IMR-90 (cell line): ENCODE measurements around the gene PIGM. TPM values are rescaled to one million over a fixed set of nuclear protein-coding genes. Genes with fewer than 3 reads are reported as not detected.

Experiments
- ATAC-seq: fragments of 200-7000 bp; cut with Tn5 transposase; 2 replicates; pipeline ENCODE4 v1.9.1; 2020; ENCODE audit warnings: low read depth, mild to moderate bottlenecking, moderate library complexity
- BruUV-seq: library from RNA; stranded (reverse); fragments of 400-500 nt; replicated peaks from 2 replicates; lab custom pipeline; 2021; lab: Mats Ljungman, UMichigan
- CTCF ChIA-PET: fragments of 300-600 bp; formaldehyde crosslinking; extraction: SDS; loops from one replicate; lab custom pipeline; 2021; ENCODE audit warnings: antibody characterized with exemption; lab: Yijun Ruan, JAX
- POLR2A ChIA-PET: fragments of 300-600 bp; sonication (Branson Sonifier 250); formaldehyde crosslinking; loops from one replicate; lab custom pipeline; 2022; ENCODE audit warnings: antibody characterized with exemption; ENCODE audit not compliant: unreplicated experiment; lab: Charles Lee
- DNase-seq: peaks from one replicate; pipeline ENCODE4 v3.0.0; 2013
- H2AFZ ChIP-seq: replicated peaks from 2 replicates; pipeline ENCODE3; 2013; ENCODE audit warnings: low read length, mild to moderate bottlenecking; ENCODE audit not compliant: poor library complexity
- H2AK5ac ChIP-seq: 2 replicates; pipeline ENCODE4 v1.6.1; 2013; ENCODE audit warnings: low read depth, low read length, inconsistent platforms
- H2AK9ac ChIP-seq: replicated peaks from 2 replicates; pipeline ENCODE3; 2013; ENCODE audit warnings: mild to moderate bottlenecking, low read depth, low read length, moderate library complexity; ENCODE audit not compliant: poor library complexity
- H2BK120ac ChIP-seq: 2 replicates; pipeline ENCODE4 v1.6.1; 2013; ENCODE audit warnings: low read depth, low read length, inconsistent platforms
- H2BK15ac ChIP-seq: 3 replicates; pipeline ENCODE4 v1.6.1; 2013; ENCODE audit warnings: low read depth, low read length, inconsistent platforms
- H2BK20ac ChIP-seq: 2 replicates; pipeline ENCODE4 v1.6.1; 2013; ENCODE audit warnings: low read depth, mild to moderate bottlenecking, inconsistent platforms, low read length, moderate library complexity
- H2BK5ac ChIP-seq: 2 replicates; pipeline ENCODE4 v1.6.1; 2013; ENCODE audit warnings: mild to moderate bottlenecking, low read depth, low read length, inconsistent platforms; ENCODE audit not compliant: poor library complexity, severe bottlenecking
- H3K14ac ChIP-seq: replicated peaks from 2 replicates; pipeline ENCODE4 v1.6.1; 2013; ENCODE audit warnings: low read depth, low read length, inconsistent platforms
- H3K18ac ChIP-seq: 2 replicates; pipeline ENCODE4 v1.6.1; 2013; ENCODE audit warnings: low read depth, low read length, control low read depth
- H3K23ac ChIP-seq: 2 replicates; pipeline ENCODE4 v1.6.1; 2013; ENCODE audit warnings: low read depth, low read length, inconsistent platforms
- H3K27ac ChIP-seq: 2 replicates; pipeline ENCODE4 v1.5.1; 2013; ENCODE audit warnings: mild to moderate bottlenecking, control low read depth, low read length; ENCODE audit not compliant: insufficient read depth
- H3K27me3 ChIP-seq: 2 replicates; pipeline ENCODE4 v1.6.1; 2013; ENCODE audit warnings: low read length; ENCODE audit not compliant: control insufficient read depth, insufficient read depth
- H3K36me3 ChIP-seq: 2 replicates; pipeline ENCODE4 v1.6.1; 2013; ENCODE audit warnings: low read length, mixed read lengths; ENCODE audit not compliant: control insufficient read depth, insufficient read depth
- H3K4ac ChIP-seq: 2 replicates; pipeline ENCODE4 v1.6.1; 2013; ENCODE audit warnings: low read depth, low read length, inconsistent platforms
- H3K4me1 ChIP-seq: 2 replicates; pipeline ENCODE4 v1.6.1; 2013; ENCODE audit warnings: low read length, mixed read lengths; ENCODE audit not compliant: control insufficient read depth, insufficient read depth
- H3K4me2 ChIP-seq: 2 replicates; pipeline ENCODE4 v1.6.1; 2013; ENCODE audit warnings: low read depth, mild to moderate bottlenecking, control low read depth, low read length, moderate library complexity
- H3K4me3 ChIP-seq: 2 replicates; pipeline ENCODE4 v1.5.1; 2013; ENCODE audit warnings: low read depth, mild to moderate bottlenecking, control low read depth, low read length, moderate library complexity; ENCODE audit not compliant: insufficient read depth
- H3K56ac ChIP-seq: 2 replicates; pipeline ENCODE4 v1.6.1; 2013; ENCODE audit warnings: low read length, inconsistent platforms; ENCODE audit not compliant: insufficient read depth; ENCODE audit errors: extremely low read depth
- H3K79me1 ChIP-seq, 2 experiments: 2 replicates each; pipeline ENCODE4 v1.6.1; 2013; ENCODE audit warnings: low read length in 2 of 2, inconsistent platforms in 1 of 2, low read depth in 1 of 2
- H3K9ac ChIP-seq: 2 replicates; pipeline ENCODE4 v1.6.1; 2013; ENCODE audit warnings: low read depth, low read length, control low read depth
- H3K9me1 ChIP-seq: 2 replicates; pipeline ENCODE4 v1.6.1; 2013; ENCODE audit warnings: low read length, inconsistent platforms; ENCODE audit not compliant: insufficient read depth
- H3K9me3 ChIP-seq: 2 replicates; pipeline ENCODE4 v1.6.1; 2013; ENCODE audit warnings: low read length; ENCODE audit not compliant: control insufficient read depth, insufficient read depth
- H4K20me1 ChIP-seq: 2 replicates; pipeline ENCODE4 v1.6.1; 2013; ENCODE audit warnings: low read length, inconsistent platforms; ENCODE audit not compliant: insufficient read depth
- H4K5ac ChIP-seq: 2 replicates; pipeline ENCODE4 v1.6.1; 2013; ENCODE audit warnings: mild to moderate bottlenecking, low read depth, low read length, control low read depth
- H4K8ac ChIP-seq, 2 experiments: 2 replicates each; pipeline ENCODE4 v1.6.1; 2013; ENCODE audit warnings: low read depth in 2 of 2, low read length in 2 of 2, control low read depth in 1 of 2, inconsistent platforms in 1 of 2
- H4K91ac ChIP-seq: 2 replicates; pipeline ENCODE4 v1.6.1; 2013; ENCODE audit warnings: low read depth, low read length, inconsistent platforms; ENCODE audit not compliant: insufficient read depth
- CEBPB ChIP-seq: IDR thresholded peaks from 2 replicates; pipeline ENCODE4 v1.6.1; 2012; ENCODE audit warnings: low read depth, low read length, improper control_type of control experiment
- ELK1 ChIP-seq: fragments of 150-350 bp; IDR thresholded peaks from 2 replicates; pipeline ENCODE4 v1.6.1; 2016; ENCODE audit warnings: low read depth, mild to moderate bottlenecking, low read length, moderate library complexity, borderline replicate concordance
- WGBS, 2 experiments: methylation state at CpG; one replicate each; pipeline versions ENCODE4 v1.1.5 to v1.1.7; 2013; ENCODE audit warnings: missing lambda C conversion rate in 2 of 2; ENCODE audit not compliant: insufficient read length in 1 of 2; ENCODE audit errors: extremely low coverage in 2 of 2; 5-methylcytosine and 5-hydroxymethylcytosine counted together
- dilution Hi-C: fragments of 300-500 bp; cut with HindIII; formaldehyde crosslinking; loops from one replicate; pipeline ENCODE4 v1.14.3; 2018; ENCODE audit warnings: low sequenced_read_pairs; ENCODE audit not compliant: unreplicated experiment
- in situ Hi-C: fragments of 300-500 bp; cut with MboI; formaldehyde crosslinking; loops from 3 replicates; pipeline ENCODE4 v1.14.3; 2019; ENCODE audit warnings: low sequenced_read_pairs, inconsistent platforms, mixed read lengths
- intact Hi-C: fragments of 100-400 bp; cut with micrococcal nuclease; formaldehyde crosslinking; loops from 2 replicates; pipeline ENCODE4 v1.10.0; 2022
- polyA plus RNA-seq, 3 experiments: library from polyadenylated mRNA; depleted of rRNA; stranded (reverse); fragments of >200 nt; gene quantifications; 2 replicates each; pipeline ENCODE4 v1.2.3, GENCODE V29; 2012; ENCODE audit warnings: low replicate concordance in 1 of 3
- total RNA-seq: library from RNA; depleted of rRNA; stranded (reverse); fragments of >200 nt; gene quantifications from 2 replicates; pipeline ENCODE4 v1.2.3, GENCODE V29; 2012

The PIGM gene
- total and polyA plus RNA-seq, 2 of the 4 experiments (the other 2 are of a cell fraction): 2.9 TPM

DNA sequence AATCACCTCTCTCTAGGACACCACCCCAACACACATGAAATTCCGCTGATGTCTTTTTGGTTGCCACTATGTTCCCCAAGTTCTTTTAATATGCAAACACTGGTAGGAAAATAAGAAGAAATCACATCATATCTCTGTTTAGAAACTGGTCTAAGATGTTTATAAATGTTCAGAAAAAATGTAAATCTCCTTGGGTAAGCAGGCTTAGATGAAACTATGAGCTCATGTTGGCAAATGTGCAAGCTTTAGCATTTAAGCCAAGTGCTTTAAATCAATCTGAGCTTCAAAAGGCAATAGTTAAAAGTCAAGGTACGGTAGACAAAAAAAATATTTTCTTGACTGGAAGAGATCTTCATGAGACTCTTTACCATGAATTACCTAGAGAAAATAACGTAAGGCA, 52.5 kb downstream of the PIGM start:
- no peak overlapping the region for H2AK9ac ChIP-seq
- no peaks in the 10 kb centered on the region for H4K20me1 ChIP-seq
- no TSS peak for BruUV-seq
- H4K91ac ChIP-seq: no peak overlapping the region
- TF ChIP-seq CEBPB (0 out of 2 replicates have a peak, but pooled peaks have one; percentile 5), ELK1 (no peak)
- no peak overlapping the region for H2BK15ac ChIP-seq
- no peak overlapping the region for H2BK20ac ChIP-seq
- no peak overlapping the region for H3K14ac ChIP-seq
- dilution Hi-C loops (no loop called here), in situ Hi-C loops (no loop called here), intact Hi-C loops (no loop called here)
- H4K8ac ChIP-seq: no peak overlapping the region
- no peaks in the 10 kb centered on the region; the same call in 1 of the 2 replicates for H3K36me3 ChIP-seq
- H2BK5ac ChIP-seq: no peak overlapping the region
- peaks cover 30% of the 10 kb centered on the region for H3K27me3 ChIP-seq
- no peak overlapping the region for H3K56ac ChIP-seq
- no peaks in the 10 kb centered on the region for H3K9me3 ChIP-seq
- no peak overlapping the region; the same call in 1 of the 2 replicates for H3K27ac ChIP-seq
- H3K79me1 ChIP-seq: no peaks in the 10 kb centered on the region
- CTCF ChIA-PET: interaction anchor here (0.6 to 0.9 kb wide), 5 partner anchors 10 to 181 kb away, joined by 3 to 9 read pairs (median 4); no protein-coding TSS in a partner anchor
- H3K18ac ChIP-seq: no peak overlapping the region
- no CpG with 5 or more reads among the region's 3 CpGs for WGBS, 2 experiments
- POLR2A ChIA-PET: no interaction called here
- no peak overlapping the region for H3K4me3 ChIP-seq
- DNase-seq (peak; percentile 76), ATAC-seq (peak; percentile 84)
- H3K23ac ChIP-seq: no peak overlapping the region
- H3K9ac ChIP-seq: no peak overlapping the region
- no peak overlapping the region for H2AFZ ChIP-seq
- H2BK120ac ChIP-seq: no peak overlapping the region
- H4K5ac ChIP-seq: no peak overlapping the region
- H3K4me2 ChIP-seq: peak overlapping the region; percentile 1; the same call in 1 of the 2 replicates
- no peak overlapping the region for H2AK5ac ChIP-seq
- peaks cover 8% of the 10 kb centered on the region; the same call in 1 of the 2 replicates for H3K4me1 ChIP-seq
- H3K9me1 ChIP-seq: peaks cover 3% of the 10 kb centered on the region; the same call in 1 of the 2 replicates
- H3K4ac ChIP-seq: no peak overlapping the region
